HG03571 (cell line): ENCODE results near the gene TOE1.
"Not testable (repeated sequence)": the region's sequence is repeated elsewhere in the genome, so short reads cannot be mapped to it uniquely, and the experiment has no call there.

ENCODE experiments used
- ATAC-seq: cut with Tn5 transposase; IDR thresholded peaks from one replicate; pipeline ENCODE4 v1.9.1; 2021; ENCODE audit not compliant: unreplicated experiment

TOE1 gene

DNA sequence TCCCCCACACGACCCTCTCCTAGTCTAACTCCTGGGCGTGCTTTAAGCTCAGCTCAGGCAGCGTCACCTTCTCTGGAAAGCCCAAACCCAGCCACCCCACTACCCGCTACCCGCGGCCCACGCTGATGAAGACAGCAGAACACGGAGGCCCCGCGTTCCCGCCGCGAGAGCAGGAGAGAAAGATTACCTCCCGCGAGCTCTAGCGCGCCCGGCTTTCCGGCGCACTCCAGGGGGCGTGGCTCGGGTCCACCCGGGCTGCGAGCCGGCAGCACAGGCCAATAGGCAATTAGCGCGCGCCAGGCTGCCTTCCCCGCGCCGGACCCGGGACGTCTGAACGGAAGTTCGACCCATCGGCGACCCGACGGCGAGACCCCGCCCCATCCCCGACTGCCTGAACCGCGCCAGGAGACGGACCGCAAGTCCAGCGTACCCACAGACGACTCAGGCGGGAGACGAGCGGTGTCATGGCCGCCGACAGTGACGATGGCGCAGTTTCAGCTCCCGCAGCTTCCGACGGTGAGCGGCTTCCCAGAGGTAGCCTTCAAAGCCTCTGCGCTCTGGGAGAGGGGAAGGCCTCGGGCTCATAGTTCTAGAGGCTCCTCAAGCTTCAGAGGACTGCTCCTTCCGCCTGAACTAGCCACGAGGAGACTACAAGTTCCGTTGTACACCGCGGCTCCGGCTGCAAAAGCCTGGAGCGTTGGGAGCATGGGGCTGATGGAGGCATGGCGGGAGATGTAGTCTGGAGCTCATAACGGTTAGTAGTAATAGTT is at the start of gene TOE1, which contains the start of gene MUTYH:
TOE1 (plus strand) TSS at position 382 of the 770 bp plus-strand sequence; CDS start at position 465, 83 bp downstream.
MUTYH (minus strand) TSS at position 652 of the 770 bp plus-strand sequence. CDS start 5,935 bp downstream, outside the sequence.
- peak; percentile 85 for ATAC-seq

DNA sequence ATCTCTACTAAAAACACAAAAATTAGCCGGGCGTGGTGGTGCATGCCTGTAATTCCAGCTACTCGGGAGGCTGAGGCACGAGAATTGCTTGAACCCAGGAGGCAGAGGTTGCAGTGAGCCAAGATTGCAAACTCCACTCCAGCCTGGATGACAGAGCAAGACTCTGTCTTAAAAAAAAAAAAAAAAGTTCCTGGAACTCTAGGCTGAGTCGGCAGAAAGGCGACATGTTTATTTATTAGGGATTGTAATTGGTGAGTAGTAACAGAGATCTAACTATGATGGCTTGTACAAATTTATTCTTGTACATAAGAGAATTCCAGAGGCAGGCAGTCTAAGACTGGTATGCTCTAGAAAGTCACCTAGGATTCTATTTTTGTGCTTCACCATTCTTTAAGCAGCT is 49.0 kb upstream of the TOE1 start:
- ATAC-seq: not testable (repeated sequence)

DNA sequence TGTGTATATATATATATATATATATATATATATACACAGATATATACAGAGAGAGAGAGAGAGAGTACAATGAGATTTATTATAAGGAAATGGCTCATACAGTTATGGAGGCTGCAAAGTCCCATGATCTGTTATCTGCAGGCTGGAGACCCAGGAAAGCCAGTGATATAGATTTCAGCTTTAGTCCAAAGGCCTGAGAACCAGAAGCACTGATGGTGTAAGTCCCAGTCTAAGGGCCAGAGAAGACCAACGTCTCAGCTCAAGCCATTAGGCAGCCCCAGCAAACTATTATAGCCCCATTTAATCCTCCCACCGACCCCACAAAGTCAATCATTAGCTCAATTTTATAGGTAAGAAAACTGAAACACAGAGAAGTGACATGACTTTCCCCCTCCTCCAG is 48.3 kb upstream of the TOE1 start:
- ATAC-seq: no peak

DNA sequence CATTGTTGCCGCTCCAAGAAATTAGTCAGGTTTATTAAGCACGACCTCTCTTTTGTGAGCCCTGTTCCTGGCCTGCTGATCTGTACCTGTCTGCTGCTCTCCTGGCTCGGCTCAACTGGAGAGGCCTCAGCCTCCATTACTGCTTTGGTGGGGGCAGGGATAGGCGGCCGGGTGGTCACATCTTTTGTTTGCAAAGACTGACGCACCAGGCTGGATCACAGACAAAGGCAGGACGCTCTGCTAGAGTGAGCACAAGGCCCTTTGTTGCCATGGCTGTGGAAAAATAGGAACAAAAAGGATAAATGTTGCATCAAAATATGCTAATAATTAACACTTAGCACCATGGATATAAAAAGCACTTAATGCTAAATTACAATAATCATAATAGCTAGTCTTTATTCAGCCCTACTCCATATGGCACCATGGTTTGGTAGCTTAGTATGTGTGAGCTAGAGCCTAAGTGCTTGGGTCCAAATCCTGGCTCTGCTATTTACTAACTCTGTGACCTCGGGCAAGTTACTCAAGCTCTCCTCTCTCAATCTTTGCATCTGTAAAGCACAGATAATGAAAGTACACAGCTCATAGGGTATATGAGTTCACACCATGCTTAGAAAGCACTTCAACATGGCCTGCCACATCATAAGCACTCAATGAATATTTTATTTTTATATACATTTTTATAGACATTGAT is 42.2 kb upstream of the TOE1 start:
- ATAC-seq: no peak

DNA sequence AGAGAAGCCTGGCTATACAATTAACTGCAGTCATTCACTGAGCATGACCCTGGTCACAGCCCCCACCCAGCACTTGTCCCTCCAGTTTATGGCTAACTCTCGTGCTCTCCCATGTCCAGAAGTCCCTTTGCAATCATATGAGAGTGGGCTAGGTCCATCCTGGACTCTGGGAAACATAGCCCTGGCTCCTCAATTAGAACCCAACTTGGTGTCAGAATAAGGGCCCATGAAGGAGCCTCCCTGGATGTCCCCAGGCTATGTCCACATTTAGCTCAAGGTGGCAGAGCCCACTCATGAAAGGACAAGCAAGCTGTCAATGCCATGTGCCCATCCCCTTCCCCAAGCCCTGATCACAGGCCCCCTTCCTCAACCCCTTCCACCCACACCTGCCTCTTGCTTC is 40.7 kb upstream of the TOE1 start:
- no peak for ATAC-seq

DNA sequence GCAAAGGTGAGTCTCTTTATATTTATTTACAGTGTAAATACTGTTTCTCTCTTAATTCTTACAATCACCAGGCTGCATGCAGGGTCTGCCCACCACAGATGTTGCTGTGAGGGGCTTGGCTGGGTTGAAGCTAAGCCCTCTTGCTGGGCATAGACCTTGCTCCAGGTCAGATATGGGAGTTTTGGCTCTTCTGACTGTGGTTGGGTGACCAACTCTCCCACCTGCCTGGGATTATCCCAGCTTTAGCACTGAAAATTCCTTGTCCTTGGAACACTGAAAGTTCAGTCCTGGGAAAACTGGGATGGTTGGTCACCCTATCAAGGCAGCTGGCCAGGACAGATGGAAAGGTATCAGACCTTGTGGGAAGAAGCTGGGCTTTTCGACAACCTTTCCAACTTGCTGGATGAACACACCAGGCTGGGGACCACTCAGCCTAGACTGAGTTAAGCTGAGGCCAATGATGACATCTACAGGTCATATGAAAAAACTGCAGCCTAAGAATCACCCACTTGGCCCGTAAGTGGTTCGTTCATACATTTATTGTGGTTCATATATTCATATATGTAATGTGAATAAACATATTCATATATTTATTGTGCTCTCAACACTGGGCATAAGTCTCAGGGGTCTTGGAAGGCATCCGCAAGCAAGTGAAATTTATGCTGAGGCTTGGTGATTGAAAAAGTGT is 39.8 kb upstream of the TOE1 start:
- no peak for ATAC-seq

DNA sequence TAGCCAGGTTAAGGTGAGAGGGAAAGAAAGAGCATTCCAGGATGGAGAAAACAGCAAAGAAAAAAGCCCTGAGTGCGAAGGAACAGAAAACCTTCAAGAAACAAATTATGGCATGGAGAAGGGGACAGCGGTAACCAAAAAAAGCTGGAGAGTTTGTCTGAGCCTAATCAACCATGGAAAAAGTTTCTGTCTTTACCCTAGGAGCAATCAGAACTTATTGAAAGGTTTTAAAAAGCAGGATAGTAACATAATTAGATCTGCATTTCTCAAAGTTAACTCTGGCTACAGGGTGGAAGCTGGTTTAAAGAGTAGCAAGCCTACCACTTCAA is 39.3 kb upstream of the TOE1 start:
- ATAC-seq: no peak

DNA sequence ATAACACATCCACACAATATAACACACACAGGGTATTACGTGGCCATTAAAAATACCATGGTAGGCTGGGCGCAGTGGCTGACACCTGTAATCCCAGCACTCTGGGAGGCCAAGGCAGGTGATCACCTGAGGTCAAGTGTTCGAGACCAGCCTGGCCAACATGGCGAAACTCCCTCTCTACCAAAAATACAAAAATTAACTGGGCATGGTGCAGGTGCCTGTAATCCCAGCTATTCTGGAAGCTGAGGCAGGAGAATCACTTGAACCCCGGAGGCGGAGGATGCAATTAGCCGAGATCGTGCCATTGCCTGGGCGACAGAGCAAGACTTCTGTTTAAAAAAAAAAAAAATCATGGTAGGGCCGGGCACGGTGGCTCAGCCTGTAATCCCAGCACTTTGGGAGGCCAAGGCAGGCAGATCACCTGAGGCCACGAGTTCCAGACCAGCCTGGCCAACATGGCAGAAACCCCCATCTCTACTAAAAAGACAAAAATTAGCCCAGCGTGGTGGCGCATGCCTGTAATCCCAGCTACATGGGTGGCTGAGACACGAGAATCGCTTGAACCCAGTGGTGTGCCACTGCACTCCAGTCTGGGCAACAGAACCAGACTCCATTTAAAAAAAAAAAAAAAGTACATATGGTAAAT is 37.3 kb upstream of the TOE1 start:
- ATAC-seq: no peak

DNA sequence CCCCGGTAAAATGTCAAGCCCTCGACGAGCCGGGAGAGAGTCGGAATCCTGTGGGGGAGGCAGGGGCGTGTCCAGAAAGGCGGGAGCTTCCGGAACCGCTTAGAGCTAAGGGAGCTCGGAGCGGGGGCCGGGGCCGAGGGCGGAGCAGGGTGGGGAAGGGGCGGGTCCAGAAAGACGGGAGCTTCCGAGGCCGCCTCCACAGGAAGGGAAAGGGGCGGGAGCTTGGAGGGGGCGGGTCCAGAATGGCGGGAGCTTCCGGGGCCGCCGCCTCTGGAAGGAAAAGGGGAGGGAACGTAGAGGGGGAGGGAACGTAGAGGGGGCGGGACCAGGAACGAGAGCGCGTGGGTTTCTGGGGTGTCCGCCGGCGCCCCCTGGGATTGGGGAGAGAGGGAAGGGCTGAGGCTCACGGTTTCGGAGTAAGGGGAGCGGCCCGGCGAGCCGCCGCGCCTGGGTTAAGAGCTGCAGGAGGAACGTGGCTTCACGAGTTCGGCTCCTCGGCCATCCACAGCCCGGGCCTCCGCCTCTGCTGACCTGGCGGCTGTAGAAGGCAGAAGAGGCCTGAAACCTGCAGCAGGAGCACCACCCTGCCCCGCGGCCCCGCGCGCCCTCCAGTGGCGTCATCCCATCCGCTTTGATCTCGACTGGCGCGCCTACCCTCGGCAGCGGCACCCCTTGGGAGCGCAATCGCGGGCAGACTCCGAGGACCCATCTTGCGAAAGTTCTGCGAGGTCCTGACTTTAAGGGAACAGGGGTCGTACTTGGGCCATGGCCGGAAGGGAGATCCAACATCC is 36.3 kb upstream of the TOE1 start:
- ATAC-seq: peak; percentile 70

DNA sequence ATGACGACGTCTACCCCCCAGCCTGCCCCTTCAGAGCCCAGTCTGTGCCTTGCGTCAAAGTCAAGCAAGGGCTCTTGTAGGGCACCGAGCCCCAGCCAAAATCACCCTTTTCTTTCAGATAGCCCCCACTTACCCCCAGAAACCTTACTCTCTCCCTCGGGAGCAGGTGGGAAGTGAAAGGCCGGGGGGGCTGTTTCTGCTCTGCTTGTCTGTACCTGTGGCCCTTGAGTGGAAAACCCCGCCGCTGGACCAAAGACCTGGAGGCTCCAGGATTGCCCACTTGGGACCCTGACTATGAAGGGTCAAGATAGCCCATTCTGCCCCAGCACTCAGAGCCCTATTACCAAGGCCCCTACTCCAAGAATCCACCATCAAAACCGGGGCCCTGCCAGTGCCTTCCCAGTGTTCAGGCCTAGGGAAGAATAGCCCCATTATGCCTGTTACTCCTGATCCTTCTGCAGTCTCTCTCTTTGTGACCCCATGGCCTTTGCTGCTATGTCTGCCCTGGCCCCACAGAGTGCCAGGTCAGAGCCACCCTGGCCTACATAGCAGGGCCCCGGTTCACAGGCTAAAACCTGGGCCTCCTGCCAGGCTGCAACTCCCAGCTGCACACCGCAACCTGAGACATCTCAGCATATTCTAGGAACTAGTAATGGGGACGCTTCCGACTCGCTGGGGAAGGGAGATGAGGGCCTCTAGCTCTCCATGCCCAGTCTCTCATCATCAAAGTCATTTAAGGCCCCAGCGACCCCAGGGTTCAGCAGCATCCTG is 35.5 kb upstream of the TOE1 start:
- no peak for ATAC-seq

DNA sequence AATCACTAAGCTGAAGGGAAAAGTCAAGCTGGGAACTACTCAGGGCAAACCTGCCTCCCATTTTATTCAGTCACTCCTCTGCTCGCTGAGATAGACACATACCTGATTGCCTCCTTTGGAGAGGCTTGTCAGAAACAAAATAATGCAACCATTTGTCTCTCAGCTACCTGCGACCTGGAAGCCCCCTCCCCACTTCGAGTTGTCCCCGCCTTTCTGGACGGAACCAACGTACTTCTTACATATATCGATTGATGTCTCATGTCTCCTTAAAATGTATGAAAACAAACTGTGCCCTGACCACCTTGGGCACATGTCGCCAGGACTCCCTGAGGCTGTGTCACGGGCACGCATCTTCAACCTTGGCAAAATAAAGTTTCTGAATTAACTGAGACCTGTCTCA is 34.7 kb upstream of the TOE1 start:
- no peak for ATAC-seq

DNA sequence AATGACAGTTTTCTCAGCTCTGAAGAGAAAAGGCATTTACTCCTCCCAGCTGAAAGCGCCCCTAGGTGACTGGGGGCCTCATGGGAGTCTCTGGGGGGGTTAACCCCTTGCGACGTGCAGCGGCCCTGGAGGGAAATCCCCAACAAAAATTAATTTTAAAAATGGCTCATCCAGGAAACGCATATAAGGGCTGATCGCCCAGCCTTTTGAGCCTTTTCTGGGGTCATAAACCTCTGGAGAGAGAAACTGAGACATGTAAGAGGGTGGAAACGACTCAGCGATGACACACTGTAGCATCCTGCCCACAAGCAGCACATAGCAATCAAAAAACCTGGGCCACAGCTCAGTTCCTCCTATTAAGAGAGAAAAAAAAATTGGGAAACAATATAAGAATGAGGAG is 33.7 kb upstream of the TOE1 start:
- ATAC-seq: no peak

DNA sequence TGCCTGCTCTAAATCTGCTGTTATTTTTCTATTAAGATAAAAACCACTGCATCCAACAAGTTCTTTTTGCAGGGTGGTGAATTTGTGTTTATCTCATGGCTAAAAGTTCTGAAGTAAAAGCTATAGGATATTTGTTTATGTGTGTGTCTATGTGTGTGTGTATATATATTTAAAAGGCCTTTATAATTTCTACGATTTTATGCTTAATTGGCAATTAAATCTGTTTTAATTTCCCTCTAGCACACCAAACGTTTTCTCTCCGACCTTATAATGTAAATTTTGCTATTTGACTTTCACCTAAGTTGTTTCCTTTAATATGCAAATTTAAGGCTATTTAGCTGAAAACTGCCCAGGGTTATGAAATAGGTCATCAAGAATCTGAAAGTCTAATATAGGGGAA is 33.1 kb upstream of the TOE1 start:
- no peak for ATAC-seq

DNA sequence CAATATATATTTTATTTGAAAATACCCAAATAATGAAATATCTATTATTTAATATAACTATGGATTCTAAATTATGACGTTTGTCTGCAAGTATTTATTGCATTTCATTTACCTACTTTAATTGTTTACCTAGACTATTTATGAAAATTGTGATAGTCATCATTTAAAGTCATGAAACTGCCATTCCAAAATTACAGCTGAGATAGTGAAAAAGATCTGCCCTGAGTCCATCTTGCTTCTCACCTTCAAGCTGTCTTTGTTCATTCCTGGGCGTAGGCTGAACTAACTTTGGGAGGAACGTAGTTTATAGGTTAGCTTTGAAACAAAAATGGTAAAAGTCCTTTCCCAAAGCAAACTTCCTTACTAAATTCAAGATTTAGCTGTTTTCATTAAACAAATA is 25.7 kb upstream of the TOE1 start:
- no peak for ATAC-seq

DNA sequence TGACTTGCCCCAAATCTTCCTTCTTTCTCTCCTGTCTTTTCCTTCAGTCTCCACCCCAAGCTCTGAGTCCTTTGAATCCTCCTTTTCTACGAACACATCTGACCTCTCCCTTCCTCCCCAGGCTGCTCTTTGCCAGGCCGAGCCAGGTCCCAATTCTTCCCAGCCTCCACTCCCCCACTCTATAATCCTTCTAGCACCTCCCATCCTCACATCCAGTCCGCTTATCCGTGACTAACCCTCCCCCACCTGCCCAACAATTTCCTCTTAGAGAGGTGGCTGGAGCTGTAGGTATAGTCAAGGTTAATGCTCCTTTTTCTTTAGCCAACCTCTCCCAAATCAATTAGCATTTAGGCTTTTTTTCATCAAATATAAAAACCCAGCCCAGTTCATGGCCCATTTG is 22.8 kb upstream of the TOE1 start:
- ATAC-seq: no peak

DNA sequence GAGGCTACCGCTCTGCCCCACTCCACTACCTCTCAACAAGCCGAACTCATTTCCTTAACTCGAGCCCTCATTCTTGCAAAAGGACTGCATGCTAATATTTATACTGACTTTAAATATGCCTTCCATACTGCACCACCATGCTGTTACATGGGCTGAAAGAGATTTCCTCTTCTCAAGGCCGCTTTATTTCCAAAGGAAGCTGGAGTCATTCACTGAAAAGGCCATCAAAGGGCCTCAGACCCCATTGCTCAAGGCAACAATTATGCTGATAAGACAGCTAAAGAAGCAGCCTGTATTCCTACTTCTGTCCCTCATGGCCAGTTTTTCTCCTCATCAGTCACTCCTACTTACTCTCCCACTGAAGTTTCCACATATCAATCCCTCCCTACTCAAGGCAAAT is 20.2 kb upstream of the TOE1 start:
- ATAC-seq: no peak

DNA sequence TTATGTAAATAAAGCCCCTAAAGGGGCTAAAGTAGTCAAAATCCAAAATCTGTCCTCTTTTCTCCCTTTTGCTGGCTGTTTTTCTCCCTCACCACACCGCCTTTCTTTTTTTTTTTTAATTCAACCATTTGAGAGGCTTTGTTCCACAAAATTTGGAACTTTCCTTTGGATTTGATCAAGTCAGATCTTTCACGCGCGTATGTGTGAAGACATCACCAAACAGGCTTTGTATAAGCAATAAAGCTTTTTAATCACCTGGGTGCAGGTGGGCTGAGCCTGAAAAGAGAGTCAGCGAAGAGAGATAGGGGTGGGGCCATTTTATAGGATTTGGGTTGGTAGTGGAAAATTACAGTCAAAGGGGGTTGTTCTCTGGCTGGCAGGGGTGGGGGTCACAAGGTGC is 18.5 kb upstream of the TOE1 start:
- ATAC-seq: no peak

DNA sequence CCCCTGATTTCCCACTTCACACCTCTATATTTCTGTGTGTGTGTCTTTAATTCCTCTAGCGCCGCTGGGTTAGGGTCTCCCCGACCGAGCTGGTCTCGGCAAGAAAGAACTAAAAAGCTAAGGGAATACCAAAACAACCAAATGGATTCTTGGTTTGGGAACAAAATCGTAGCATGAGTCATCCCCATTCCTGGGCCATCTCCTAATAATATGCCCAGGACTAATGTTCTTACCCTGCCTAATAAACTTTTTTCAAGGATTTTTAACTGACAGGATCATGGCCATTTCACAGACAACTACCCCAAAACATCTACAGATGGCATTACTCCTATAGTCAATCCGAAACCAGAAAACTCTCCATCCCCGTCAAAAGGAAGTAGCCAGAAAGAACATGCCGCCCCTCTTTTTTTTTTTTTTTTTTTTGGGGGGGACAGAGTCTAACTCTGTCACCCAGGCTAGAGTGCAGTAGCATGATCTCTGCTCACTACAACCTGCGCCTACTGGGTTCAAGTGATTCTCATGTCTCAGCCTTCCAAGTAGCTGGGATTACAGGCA is 17.4 kb upstream of the TOE1 start:
- no peak for ATAC-seq

DNA sequence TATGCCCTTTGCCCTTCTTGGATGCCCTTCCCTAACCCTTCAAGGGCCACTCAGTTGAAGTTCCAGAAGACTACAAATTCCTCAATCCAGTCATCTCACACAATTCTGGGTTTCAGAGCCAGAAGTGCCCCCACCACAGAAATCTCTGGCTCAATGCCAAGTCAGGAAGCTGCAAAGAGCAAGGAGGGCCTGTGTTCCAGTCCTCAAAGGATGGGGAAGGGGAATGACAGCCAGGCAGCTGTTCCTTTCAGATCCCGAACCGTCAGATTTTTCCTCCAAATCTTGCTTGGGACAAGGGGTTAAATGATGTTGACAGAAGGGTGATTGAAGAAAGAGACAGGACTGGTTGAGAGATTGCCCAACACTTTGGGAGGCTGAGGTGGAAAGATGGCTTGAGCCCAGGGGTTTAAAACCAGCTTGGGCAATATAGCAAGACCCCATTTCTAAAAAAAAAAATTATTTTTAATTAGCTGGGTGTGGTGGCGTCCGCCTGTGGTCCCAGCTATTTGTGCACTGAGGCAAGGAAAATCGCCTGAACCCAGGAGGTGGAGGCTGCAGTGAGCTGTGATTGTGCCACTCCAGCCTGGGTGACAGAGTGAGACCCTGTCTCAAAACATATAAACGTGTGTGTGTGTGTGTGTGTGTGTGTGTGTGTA is 14.0 kb upstream of the TOE1 start:
- ATAC-seq: no peak
